Stimulated activated CD4-positive, alpha-beta T cell treated with anti-CD3 and anti-CD28 coated beads, Interleukin-12 subunit alpha, Interleukin-12 subunit beta, amount 100 ng/mL, for 24 hours (primary cell): Measurements from ENCODE around the gene AQP5.

Source experiments
- DNase-seq, 2 experiments: peaks; one replicate each; pipeline ENCODE4 v3.0.0-alpha.2; 2020; ENCODE audit warnings: low read depth in 2 of 2

AQP5 gene

DNA sequence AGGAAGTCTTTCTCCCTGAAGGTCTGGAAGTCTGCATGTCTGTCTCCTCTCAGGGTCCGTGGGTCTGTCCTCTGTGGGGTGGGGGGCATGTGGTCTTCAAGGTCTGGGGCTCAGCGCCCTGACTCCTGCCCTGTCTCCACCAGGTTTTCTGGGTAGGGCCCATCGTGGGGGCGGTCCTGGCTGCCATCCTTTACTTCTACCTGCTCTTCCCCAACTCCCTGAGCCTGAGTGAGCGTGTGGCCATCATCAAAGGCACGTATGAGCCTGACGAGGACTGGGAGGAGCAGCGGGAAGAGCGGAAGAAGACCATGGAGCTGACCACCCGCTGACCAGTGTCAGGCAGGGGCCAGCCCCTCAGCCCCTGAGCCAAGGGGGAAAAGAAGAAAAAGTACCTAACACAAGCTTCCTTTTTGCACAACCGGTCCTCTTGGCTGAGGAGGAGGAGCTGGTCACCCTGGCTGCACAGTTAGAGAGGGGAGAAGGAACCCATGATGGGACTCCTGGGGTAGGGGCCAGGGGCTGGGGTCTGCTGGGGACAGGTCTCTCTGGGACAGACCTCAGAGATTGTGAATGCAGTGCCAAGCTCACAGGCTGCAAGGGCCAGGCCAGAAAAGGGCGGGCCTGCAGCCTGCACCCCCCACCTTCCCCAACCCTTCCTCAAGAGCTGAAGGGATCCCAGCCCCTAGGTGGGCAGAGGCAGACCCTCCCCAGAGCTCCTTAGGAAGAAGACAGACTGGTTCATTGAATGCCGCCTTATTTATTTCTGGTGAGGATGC, 3.4 kb downstream of the AQP5 start:
- no peak for DNase-seq

DNA sequence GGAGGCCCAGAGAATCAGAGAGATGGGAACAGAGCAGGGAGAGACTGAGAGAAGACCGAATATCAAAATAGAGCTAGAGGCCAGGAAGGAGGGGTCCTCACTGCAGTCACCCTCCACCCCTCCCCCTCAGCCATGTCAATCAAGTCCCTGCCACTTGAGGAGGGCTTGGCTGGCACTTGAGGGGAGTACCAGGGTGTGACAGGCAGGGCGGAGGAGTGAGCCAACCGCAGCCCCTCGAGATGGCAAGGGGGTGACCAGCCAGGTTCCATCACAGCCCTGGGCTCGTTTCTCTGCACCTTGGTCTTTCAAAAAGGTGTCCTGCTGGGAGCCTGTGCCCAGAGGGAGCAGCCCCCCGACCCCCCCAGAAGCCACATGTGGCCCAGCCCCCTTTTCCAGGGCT, 4.2 kb downstream of the AQP5 start:
- no peak for DNase-seq

DNA sequence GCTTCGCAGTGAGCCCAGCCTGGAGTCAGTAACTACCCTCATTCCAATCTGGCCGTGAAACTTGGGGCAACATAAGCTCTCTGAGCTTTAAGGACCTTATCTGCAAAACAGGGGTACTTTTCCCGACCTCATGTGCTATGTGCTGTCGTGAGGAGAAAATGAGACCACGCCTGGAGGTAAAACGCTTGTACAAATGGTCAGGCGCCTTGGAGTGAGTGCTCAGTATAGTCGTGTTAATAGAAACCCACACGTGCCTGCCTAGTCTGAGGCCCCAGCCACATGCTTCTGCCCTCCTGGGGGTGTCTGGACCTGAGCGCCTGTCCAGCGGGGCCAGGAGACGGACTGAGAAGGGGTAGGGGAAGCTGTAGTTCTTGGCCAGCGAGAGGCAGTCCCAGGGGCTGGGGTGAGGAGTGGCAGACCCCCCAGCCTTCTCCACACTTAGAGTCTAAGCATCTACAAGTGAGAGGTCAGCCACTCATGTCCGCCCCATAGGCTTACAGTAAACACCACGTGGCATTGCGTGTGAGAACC, 4.9 kb downstream of the AQP5 start:
- no peak for DNase-seq

DNA sequence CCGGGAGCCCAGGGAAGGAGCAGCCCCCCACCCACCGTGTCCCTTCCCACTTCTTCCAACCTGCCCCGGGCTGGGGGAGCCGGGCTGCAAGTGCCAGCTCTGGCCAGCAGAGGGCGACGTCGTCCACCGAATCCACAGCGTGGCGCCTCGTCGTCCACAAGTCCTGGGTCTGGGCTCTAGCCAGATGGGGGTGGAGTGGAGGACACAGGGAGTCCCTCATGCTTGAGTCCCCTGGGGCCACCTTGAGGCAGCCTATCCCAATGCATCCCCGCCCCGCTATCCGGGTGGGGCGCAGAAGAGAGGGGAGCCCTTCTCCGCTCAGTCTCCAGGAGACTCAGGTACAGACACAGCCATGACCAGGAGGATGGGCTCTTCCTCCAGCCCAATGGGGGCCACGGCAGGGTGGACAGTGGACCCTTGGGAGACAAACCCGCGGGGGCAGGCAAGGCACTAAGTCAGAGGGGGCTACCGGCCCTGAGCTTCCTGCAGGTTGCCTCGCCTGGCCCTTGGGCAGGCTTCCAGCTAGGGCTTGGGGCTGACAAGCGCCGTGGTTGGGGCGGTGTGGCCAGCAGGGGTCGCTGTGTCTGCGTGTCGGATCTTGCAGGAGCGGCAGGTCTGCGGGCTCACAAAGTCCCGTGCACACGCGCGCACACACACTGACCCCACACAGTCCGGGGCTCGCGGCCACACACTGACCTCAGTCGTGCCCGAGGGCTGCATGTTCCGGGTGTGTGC, 5.5 kb downstream of the AQP5 start:
- peak; percentile 83 to 96 for DNase-seq

DNA sequence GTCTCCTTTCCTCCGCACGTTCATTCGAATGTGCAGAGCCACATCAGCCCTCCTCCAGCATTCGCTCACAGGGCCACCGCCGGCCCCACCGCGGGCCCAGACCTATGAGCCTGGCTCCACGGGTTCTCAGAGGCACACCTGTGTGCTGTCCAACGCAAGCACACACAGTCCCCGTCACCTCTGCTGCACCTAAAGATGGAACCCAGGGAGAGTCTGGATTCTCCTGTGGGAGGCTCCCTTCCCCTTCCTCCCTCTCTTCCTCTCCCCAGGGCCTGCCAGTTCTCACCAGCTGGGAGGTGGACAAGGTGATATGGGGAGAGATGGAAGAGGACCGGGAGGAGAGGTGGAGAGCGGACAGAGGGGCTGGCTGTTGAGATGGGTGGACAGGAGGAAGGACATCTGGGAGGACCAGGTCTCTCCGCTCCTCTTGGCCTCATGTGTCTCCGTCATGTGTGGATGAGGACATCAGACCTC, 6.1 kb downstream of the AQP5 start:
- DNase-seq: no peak

DNA sequence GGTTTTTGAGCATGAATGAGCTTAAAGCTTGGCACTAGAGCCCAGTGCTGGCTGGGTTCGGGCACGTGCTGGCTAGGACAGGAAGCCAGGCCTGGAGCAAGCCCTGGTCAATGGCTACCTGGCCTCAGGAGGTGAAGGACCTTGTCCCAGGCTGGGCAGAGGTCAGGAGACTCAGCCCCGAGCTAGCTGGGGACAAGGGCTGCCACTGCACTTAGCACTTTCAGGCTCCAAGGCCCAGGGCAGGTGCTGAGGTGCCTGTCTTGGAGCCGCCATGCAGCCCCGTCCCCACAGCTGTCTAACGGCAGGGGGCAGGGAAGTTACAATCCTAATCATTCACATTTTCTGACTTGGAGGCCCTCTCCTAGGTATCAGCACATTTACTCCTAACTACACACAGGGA, 6.8 kb downstream of the AQP5 start:
- no peak for DNase-seq

- DNase-seq: no peak
Measured at GRCh38 chr12:49969027-49969426, 7.4 kb downstream of the AQP5 start.

- DNase-seq: no peak
Measured at GRCh38 chr12:49969651-49970429, 8.2 kb downstream of the AQP5 start.

GRCh38 chr12:49970658-49971057, 9.0 kb downstream of the AQP5 start:
- no peak for DNase-seq

DNA sequence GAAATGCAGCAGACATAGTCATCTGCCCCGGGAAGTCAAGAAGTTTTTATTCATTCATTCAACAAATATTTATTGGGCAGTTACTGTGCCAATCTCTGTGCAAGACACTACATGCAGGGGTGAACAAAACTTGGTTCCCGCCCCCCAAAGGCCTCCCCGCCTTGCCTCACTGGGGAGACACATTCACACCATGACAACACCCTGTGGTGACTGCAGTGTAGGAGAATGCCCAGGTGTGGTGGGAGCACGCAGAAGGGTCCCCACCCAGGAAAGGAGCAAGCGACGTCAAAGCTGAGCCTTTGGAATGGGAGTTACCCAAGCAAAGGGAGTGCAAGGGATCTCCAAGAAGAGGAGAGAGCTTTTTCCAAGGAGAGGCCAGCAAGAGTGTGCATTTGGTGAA, 9.5 kb downstream of the AQP5 start:
- no peak for DNase-seq

DNA sequence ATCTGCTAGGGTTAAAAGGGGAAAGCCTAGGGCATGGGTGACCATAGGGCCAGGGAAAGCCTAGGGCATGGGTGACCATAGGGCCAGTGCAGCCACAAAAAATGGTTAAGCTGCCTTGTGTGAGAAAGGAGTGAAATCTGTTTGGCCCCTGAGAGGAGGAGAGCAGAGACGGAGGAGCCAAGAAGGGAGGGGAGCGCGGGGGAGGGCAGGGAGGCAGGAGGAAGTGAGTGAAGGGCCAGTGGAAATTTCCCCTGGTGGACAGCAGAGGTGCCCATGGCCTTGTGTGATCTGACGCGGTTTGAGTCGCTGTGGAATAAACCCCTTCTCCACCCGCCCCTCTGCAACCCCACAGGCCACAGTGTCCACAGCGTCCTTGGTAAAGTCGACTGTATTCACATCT, 10.5 kb downstream of the AQP5 start:
- DNase-seq: no peak

GRCh38 chr12:49972641-49973360, 11.1 kb downstream of the AQP5 start, which contains the start of gene AQP6:
TSS of gene AQP6 (plus strand) at chr12:49972947. CDS start at chr12:49973174, 227 bp downstream.
- no peak for DNase-seq

DNA sequence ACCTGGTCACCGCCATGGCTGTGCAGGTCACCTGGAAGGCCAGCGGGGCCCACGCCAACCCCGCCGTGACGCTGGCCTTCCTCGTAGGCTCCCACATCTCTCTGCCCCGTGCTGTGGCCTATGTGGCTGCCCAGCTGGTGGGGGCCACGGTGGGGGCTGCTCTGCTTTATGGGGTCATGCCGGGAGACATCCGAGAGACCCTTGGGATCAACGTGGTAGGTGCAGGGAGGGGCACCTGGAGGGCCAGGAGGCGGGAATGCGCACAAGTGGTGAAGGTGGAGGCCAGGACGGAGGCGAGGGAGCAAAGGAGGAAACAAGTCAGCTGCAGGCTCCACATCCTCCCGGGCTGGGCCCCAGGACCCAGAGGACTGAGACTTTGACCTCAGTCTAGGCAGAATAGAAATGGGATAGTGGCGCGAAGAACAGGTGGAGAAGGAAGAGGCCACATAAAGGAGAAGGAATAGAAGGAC, 11.7 kb downstream of the AQP5 start:
- DNase-seq: no peak

DNA sequence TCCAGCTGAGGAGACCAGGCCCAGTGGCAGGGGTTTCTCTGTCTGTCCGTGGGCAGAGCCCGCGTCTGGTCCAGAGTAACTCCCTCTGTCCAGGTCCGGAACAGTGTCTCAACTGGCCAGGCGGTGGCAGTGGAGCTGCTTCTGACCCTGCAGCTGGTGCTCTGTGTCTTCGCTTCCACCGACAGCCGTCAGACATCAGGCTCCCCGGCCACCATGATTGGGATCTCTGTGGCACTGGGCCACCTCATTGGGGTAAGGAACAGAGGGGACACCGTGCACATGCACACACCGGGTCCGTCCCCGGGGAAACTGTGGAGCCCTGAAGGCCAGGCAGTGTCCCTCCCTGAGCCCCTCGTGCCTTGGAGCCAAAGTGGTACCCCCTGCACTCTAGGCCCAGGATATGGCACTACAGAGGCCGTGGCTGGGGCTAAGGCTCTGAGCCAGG, 12.6 kb downstream of the AQP5 start:
- DNase-seq: no peak

- DNase-seq: no peak
Measured at GRCh38 chr12:49974677-49975317, 13.1 kb downstream of the AQP5 start.

- no peak for DNase-seq
Measured at GRCh38 chr12:49975318-49975761, 13.7 kb downstream of the AQP5 start.

GRCh38 chr12:49976557-49976956, 14.9 kb downstream of the AQP5 start:
- no peak for DNase-seq

DNA sequence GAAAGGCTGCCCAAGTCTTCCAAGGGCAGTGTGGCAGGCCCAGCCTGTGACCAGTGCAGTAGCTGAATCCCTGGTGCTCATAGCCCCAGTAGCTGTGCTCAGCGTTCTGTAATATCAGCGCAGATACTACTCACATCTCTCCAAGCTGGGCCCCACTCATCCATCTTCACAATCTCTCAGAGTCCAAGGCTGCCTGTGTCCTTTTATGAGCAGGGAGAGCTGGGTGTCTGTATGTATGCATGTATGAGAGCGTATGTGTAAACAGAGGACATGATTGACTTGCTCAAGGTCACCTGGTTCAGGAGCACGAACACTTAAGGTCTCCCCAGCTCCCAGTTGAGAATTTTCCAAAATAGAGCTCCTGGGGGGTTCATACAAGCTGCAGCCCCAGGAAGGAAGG, 16.5 kb downstream of the AQP5 start:
- DNase-seq: no peak

GRCh38 chr12:49979016-49979586, 17.4 kb downstream of the AQP5 start:
- DNase-seq: no peak

GRCh38 chr12:49979791-49980190, 18.1 kb downstream of the AQP5 start:
- DNase-seq: no peak
